ENCODE data around the gene PSME1. TPM values are rescaled to one million over a fixed set of nuclear protein-coding genes. Genes with fewer than 3 reads are reported as not detected.

PSME1 gene
- total and polyA plus RNA-seq, 10 of the 15 experiments (the other 5 are each of a cell fraction or from before 2014, with no cell fraction given), result 250 to 1,378 (median 412) TPM

GRCh38 chr14:24123424-24124417 lies 12.3 kb upstream of the PSME1 start (continued):
- TF ChIP-seq GATAD2B (conservative IDR thresholded peaks at IDR 0.05; ENCODE audit: low read depth) (no peak; the same call in 1 of the 2 replicates), SIX5 (IDR thresholded peaks at IDR 0.05; ENCODE audit: low read depth, low read length, severe bottlenecking) (no peak), SMC3 (IDR thresholded peaks at IDR 0.05; ENCODE audit: borderline replicate concordance, low read length) (no peak), YY1 (IDR thresholded peaks at IDR 0.05; ENCODE audit: low read depth, low read length) (no peak), NR2F1 (conservative IDR thresholded peaks at IDR 0.05) (0 out of 2 replicates have a peak, but pooled peaks have one; percentile 10), PML (IDR thresholded peaks at IDR 0.05; ENCODE audit: low read length) (0 out of 2 replicates have a peak, but pooled peaks have one; percentile 22), EED (IDR thresholded peaks at IDR 0.05; ENCODE audit: low read depth) (0 out of 2 replicates have a peak, but pooled peaks have one; percentile 25), TCF3 (IDR thresholded peaks at IDR 0.05; ENCODE audit: borderline replicate concordance, insufficient read depth, low read depth, low read length) (no peak), NR2C2 (IDR thresholded peaks at IDR 0.05; ENCODE audit: borderline replicate concordance, control insufficient read depth, insufficient read length, low read depth) (no peak), SUPT20H (IDR thresholded peaks at IDR 0.05; ENCODE audit: borderline replicate concordance, control insufficient read depth, low read depth, low read length) (no peak), RBBP5 (conservative IDR thresholded peaks at IDR 0.05) (no peak), SPI1 (IDR thresholded peaks at IDR 0.05; ENCODE audit: borderline replicate concordance, insufficient read depth, low read depth, low read length) (no peak), TARDBP (IDR thresholded peaks at IDR 0.05; ENCODE audit: borderline replicate concordance) (0 out of 2 replicates have a peak, but pooled peaks have one; percentile 39), ZNF217 (IDR thresholded peaks at IDR 0.05) (no peak)
- TF ChIP-seq, protein P1, sequence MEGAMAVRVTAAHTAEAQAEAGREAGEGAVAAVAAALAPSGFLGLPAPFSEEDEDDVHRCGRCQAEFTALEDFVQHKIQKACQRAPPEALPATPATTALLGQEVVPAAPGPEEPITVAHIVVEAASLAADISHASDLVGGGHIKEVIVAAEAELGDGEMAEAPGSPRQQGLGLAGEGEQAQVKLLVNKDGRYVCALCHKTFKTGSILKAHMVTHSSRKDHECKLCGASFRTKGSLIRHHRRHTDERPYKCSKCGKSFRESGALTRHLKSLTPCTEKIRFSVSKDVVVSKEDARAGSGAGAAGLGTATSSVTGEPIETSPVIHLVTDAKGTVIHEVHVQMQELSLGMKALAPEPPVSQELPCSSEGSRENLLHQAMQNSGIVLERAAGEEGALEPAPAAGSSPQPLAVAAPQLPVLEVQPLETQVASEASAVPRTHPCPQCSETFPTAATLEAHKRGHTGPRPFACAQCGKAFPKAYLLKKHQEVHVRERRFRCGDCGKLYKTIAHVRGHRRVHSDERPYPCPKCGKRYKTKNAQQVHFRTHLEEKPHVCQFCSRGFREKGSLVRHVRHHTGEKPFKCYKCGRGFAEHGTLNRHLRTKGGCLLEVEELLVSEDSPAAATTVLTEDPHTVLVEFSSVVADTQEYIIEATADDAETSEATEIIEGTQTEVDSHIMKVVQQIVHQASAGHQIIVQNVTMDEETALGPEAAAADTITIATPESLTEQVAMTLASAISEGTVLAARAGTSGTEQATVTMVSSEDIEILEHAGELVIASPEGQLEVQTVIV (IDR thresholded peaks at IDR 0.05; ENCODE audit: borderline replicate concordance, partially characterized antibody), result no peak
- TF ChIP-seq, protein P2, sequence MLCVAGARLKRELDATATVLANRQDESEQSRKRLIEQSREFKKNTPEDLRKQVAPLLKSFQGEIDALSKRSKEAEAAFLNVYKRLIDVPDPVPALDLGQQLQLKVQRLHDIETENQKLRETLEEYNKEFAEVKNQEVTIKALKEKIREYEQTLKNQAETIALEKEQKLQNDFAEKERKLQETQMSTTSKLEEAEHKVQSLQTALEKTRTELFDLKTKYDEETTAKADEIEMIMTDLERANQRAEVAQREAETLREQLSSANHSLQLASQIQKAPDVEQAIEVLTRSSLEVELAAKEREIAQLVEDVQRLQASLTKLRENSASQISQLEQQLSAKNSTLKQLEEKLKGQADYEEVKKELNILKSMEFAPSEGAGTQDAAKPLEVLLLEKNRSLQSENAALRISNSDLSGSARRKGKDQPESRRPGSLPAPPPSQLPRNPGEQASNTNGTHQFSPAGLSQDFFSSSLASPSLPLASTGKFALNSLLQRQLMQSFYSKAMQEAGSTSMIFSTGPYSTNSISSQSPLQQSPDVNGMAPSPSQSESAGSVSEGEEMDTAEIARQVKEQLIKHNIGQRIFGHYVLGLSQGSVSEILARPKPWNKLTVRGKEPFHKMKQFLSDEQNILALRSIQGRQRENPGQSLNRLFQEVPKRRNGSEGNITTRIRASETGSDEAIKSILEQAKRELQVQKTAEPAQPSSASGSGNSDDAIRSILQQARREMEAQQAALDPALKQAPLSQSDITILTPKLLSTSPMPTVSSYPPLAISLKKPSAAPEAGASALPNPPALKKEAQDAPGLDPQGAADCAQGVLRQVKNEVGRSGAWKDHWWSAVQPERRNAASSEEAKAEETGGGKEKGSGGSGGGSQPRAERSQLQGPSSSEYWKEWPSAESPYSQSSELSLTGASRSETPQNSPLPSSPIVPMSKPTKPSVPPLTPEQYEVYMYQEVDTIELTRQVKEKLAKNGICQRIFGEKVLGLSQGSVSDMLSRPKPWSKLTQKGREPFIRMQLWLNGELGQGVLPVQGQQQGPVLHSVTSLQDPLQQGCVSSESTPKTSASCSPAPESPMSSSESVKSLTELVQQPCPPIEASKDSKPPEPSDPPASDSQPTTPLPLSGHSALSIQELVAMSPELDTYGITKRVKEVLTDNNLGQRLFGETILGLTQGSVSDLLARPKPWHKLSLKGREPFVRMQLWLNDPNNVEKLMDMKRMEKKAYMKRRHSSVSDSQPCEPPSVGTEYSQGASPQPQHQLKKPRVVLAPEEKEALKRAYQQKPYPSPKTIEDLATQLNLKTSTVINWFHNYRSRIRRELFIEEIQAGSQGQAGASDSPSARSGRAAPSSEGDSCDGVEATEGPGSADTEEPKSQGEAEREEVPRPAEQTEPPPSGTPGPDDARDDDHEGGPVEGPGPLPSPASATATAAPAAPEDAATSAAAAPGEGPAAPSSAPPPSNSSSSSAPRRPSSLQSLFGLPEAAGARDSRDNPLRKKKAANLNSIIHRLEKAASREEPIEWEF (IDR thresholded peaks at IDR 0.05; ENCODE audit: insufficient replicate concordance, low read depth, low read length), result no peak
- TF ChIP-seq, protein P3, sequence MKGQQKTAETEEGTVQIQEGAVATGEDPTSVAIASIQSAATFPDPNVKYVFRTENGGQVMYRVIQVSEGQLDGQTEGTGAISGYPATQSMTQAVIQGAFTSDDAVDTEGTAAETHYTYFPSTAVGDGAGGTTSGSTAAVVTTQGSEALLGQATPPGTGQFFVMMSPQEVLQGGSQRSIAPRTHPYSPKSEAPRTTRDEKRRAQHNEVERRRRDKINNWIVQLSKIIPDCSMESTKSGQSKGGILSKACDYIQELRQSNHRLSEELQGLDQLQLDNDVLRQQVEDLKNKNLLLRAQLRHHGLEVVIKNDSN (IDR thresholded peaks at IDR 0.05; ENCODE audit: borderline replicate concordance, extremely low read length, insufficient read depth, low read depth, low read length), result no peak
- TF ChIP-seq, protein P4, sequence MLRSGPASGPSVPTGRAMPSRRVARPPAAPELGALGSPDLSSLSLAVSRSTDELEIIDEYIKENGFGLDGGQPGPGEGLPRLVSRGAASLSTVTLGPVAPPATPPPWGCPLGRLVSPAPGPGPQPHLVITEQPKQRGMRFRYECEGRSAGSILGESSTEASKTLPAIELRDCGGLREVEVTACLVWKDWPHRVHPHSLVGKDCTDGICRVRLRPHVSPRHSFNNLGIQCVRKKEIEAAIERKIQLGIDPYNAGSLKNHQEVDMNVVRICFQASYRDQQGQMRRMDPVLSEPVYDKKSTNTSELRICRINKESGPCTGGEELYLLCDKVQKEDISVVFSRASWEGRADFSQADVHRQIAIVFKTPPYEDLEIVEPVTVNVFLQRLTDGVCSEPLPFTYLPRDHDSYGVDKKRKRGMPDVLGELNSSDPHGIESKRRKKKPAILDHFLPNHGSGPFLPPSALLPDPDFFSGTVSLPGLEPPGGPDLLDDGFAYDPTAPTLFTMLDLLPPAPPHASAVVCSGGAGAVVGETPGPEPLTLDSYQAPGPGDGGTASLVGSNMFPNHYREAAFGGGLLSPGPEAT (IDR thresholded peaks at IDR 0.05; ENCODE audit: low read depth), result peak; percentile 58; the same call in 1 of the 2 replicates
